AG10803 (cell line): Measurements from ENCODE around the gene ZNF714.

Experiments used
- DNase-seq: peaks from one replicate; pipeline ENCODE4 v3.0.0; 2010; ENCODE audit warnings: low read depth
- H3K4me3 ChIP-seq: 2 replicates; pipeline ENCODE4 v1.5.1; 2011; ENCODE audit warnings: mild to moderate bottlenecking, low read length, control low read depth
- TF ChIP-seq, protein P1 (sequence below): conservative IDR thresholded peaks from 2 replicates; pipeline ENCODE4 v1.5.1; 2011; ENCODE audit warnings: mild to moderate bottlenecking, low read length, control low read depth, inconsistent platforms

Gene ZNF714

DNA sequence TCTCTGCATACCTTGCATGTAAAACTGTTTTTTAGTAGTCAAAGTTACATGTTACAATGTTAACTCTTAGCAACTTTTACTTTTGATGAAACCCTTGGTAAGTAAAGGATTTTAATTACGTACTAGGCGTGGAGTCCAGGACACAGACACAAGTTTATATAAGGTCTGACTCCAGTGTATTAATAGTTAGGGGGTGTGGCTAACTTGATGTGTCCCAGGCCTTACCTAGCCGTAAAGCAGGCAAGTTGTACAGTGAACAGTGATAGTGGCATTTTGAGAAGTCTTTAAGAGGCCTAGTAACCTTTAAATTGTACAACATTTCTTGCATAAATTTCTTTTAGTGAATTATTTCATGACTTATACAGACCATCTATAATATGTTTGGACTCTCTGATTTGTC is 5.9 kb downstream of the ZNF714 start:
- TF ChIP-seq, protein P1, sequence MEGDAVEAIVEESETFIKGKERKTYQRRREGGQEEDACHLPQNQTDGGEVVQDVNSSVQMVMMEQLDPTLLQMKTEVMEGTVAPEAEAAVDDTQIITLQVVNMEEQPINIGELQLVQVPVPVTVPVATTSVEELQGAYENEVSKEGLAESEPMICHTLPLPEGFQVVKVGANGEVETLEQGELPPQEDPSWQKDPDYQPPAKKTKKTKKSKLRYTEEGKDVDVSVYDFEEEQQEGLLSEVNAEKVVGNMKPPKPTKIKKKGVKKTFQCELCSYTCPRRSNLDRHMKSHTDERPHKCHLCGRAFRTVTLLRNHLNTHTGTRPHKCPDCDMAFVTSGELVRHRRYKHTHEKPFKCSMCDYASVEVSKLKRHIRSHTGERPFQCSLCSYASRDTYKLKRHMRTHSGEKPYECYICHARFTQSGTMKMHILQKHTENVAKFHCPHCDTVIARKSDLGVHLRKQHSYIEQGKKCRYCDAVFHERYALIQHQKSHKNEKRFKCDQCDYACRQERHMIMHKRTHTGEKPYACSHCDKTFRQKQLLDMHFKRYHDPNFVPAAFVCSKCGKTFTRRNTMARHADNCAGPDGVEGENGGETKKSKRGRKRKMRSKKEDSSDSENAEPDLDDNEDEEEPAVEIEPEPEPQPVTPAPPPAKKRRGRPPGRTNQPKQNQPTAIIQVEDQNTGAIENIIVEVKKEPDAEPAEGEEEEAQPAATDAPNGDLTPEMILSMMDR: no peak
- no peak overlapping the region for H3K4me3 ChIP-seq
- DNase-seq: no peak

DNA sequence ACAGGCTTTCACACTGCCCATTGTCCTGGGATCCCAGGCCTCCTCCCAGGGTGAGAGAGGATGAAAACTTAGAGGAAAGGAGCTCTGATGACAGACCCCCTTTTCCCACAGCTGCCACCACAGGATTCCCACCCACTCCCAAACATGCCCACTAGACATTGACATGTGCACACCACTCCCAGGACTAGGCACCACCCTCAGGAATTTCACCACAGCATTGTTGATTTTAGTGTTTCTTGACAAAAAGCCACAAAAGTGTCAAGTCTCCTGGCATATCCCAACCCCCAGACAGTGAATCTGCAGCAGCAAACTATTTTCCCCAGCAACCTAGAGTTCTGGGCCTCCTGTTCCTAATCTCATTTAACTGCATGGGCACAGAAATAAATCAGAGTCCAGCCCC is 10.1 kb downstream of the ZNF714 start:
- DNase-seq: peak; percentile 61
- TF ChIP-seq, protein P1: no peak

DNA sequence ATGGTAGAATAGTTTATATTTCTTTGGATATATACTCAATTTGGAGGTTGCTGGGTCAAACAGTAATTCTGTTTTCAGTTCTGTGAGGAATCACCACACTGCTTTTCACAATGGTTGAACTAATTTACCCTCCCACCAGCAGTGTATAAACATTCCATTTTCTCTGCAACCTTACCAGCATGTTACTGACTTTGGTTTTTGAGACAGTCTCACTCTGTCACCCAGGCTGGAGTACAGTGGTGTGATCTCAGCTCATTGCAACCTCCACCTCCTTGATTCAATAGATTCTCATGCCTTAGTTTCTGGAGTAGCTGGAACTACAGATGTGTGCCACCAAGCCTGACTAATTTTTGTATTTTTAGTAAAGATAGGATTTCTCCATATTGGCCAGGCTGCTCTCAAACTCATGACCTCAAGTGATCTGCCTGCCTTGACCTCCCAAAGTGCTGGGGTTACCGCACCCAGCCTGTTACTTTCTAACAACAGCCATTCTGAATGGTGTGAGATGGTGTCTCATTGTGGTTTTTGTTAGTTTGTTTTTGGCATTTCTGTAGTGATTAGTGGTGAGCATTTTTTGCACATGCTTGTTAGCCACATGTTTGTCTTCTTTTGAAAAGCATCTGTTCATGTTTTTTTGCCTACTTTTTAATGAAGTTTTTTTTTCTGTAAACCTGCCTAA is 12.5 kb downstream of the ZNF714 start:
- peak; percentile 45 for DNase-seq
- H3K4me3 ChIP-seq: no peak overlapping the region
- TF ChIP-seq, protein P1: no peak

More for the DNA sequence above, 10.1 kb downstream of the ZNF714 start:
- H3K4me3 ChIP-seq: no peak overlapping the region

DNA sequence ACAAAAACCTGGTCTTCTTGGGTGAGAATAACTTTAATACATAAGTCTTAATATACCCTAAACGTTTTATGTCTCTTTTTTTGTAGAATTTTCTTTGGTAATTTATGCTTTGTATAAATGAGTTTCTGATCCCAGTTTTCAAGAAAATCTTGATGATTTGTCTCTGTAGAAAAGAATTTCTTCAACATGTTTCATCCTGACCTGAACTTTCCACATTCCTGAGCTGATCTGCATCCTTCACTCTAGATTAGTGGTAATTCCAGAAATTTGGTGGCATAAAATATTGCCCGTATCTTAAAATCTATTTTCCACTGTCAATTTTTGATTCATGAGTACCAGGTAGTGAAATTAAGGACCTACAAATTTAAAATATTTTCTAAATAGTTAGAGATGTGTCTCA is 16.3 kb downstream of the ZNF714 start:
- no peak for DNase-seq
- TF ChIP-seq, protein P1: no peak

DNA sequence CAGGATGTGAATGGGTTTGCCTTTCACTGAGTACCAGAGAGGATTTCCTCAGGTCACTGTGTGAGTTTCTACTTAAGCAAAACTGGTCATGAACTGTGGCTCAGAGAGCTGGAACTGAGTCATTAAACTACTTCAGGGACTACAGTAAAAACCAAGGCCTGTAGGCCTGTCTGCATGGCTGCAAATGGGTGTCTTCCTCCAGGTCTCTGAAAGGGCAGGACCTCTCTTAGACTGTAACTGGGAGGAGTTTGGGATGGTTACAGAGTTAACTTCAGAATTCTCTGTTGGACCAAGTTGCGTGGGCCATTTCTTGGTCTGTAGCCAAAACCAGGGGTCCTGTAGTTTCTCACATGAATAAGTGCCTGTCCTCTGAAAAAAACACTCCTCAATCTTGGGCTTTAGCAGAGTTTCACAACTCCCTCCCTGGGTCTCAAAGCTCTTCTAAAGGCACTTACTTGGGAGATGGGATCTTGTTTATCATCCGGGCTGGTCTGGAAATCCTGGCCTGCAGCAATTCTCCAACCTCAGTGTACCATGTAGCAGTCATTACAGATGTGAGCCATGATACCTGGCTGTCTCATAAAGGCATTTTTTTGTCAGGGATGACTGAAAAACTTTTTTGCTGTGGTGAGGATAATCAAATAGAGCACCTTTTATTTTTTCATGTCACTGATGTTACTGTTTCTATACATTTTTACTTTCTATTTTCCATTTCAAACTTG is 19.7 kb downstream of the ZNF714 start:
- no peak overlapping the region for H3K4me3 ChIP-seq
- TF ChIP-seq, protein P1: no peak
- DNase-seq: no peak

More for the DNA sequence above, 16.3 kb downstream of the ZNF714 start:
- H3K4me3 ChIP-seq: no peak overlapping the region

DNA sequence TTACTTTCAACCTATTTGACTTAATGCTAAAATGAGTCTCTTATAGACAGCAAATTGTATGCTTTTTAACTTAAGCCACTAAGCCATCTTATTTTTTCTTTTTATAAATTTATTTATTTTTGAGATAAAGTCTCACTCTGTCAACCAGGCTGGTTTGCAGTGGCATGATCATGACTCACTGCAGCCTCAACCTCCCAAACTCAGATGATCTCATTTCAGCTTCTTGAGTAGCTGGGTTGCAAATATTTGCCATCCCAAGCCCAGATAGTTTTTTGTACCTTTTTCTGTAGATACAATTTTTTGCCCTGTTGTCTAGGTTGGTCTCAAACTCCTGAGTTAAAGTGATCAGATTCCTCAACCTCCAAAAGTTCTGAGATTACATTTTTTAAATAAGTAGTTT is 27.1 kb downstream of the ZNF714 start:
- no peak for DNase-seq
- H3K4me3 ChIP-seq: no peak overlapping the region
- TF ChIP-seq, protein P1: no peak

DNA sequence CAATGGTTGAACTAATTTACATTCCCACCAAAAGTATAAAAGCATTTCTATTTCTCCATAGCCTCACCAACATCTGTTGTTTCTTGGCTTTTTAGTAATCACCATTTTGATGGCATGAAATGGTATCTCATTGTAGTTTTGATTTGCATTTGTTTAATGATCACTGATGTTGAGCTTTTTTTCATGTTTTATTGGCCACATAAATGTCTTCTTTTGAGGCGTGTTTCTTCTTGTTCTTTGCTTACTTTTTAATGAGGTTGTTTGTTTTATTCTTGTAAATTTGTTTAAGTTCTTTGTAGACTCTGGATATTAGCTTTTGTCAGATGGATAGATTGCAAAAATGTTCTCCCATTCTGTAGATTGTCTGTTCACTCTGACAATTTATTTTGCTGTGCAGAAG is 28.2 kb downstream of the ZNF714 start:
- DNase-seq: no peak
- TF ChIP-seq, protein P1: no peak
- H3K4me3 ChIP-seq: no peak overlapping the region
